GM18909 (cell line): Measurements from ENCODE around the gene EFNA2.
"Not testable (repeated sequence)": the region's sequence is repeated elsewhere in the genome, so short reads cannot be mapped to it uniquely, and the experiment has no call there.

Experiments used
- ATAC-seq: cut with Tn5 transposase; IDR thresholded peaks from one replicate; pipeline ENCODE4 v1.9.1; 2021; ENCODE audit warnings: mild to moderate bottlenecking; ENCODE audit not compliant: unreplicated experiment, poor library complexity

The EFNA2 gene

GRCh38 chr19:1312767-1313694 lies 27.4 kb downstream of the EFNA2 start:
- no peak for ATAC-seq

- ATAC-seq, result no peak
Observed at GRCh38 chr19:1313695-1314613, 28.3 kb downstream of the EFNA2 start.

- ATAC-seq, result no peak
Observed at GRCh38 chr19:1315470-1316166, 29.9 kb downstream of the EFNA2 start.

GRCh38 chr19:1316466-1316865 lies 30.8 kb downstream of the EFNA2 start:
- no peak for ATAC-seq

- no peak for ATAC-seq
Observed at GRCh38 chr19:1317274-1318003, 31.8 kb downstream of the EFNA2 start.

GRCh38 chr19:1318678-1319471 lies 33.2 kb downstream of the EFNA2 start:
- no peak for ATAC-seq

GRCh38 chr19:1320282-1320650 lies 34.6 kb downstream of the EFNA2 start:
- ATAC-seq, result not testable (repeated sequence)

- ATAC-seq, result no peak
Observed at GRCh38 chr19:1321539-1321938, 35.9 kb downstream of the EFNA2 start.

- no peak for ATAC-seq
Observed at GRCh38 chr19:1322198-1322981, 36.7 kb downstream of the EFNA2 start.

GRCh38 chr19:1324249-1324805 lies 38.7 kb downstream of the EFNA2 start:
- no peak for ATAC-seq

GRCh38 chr19:1324806-1325567 lies 39.3 kb downstream of the EFNA2 start:
- ATAC-seq, result no peak

GRCh38 chr19:1325568-1326294 lies 40.1 kb downstream of the EFNA2 start:
- ATAC-seq, result no peak

- ATAC-seq, result no peak
Observed at GRCh38 chr19:1327125-1327524, 41.5 kb downstream of the EFNA2 start.

GRCh38 chr19:1332208-1332607 lies 46.5 kb downstream of the EFNA2 start:
- ATAC-seq, result not testable (repeated sequence)

- no peak for ATAC-seq
Observed at GRCh38 chr19:1336079-1336684, 50.5 kb downstream of the EFNA2 start.
